ENCODE results near the gene RAB26. TPM values are rescaled to one million over a fixed set of nuclear protein-coding genes. Genes with fewer than 3 reads are reported as not detected.

Gene RAB26
- total and polyA plus RNA-seq, 2 experiments from 2014 or later = 4.1 to 8.7 TPM

DNA sequence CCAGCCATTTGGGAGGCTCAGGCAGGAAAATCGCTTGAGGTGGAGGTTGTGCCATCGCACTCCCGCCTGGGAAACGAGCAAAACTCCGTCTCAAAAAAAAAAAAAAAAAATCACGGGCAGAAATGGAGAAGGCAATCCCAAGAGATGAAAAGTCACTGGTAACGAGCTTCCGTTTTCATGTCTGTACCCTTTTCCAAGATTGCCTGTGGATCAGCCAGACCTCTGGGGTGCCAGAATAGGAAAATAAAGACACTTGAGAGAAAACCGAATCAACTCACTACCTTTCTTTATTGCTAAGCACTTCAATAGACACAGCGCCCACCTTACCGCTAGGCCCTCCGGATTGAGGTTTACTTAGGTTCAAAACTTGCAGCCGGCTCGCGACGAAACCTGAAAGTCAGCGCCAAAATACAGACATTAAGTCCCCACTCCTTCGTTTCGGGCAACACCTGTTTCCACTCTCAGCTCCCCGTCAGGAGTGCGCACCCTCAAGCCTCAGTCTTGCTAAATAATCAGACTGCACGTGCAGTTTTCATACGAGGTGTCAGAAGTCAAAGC lies 6.2 kb downstream of the RAB26 start (continued):
- no peak for TF ChIP-seq REST (IDR thresholded peaks at IDR 0.05; ENCODE audit: unreplicated experiment)
- no peak for TF ChIP-seq CREB1 (CRISPR knock-in tag; IDR thresholded peaks at IDR 0.05; ENCODE audit: low read depth)

GRCh38 chr16:2155091-2155950 lies 6.9 kb downstream of the RAB26 start, which contains the start of gene TRAF7:
Gene TRAF7 (plus strand): TSS chr16:2155782. CDS start chr16:2163921, 8,139 bp downstream.
- no peak within 1 kb of the TSS for H2AFZ ChIP-seq
- Mint-ChIP-seq H3K27ac (peak within 1 kb of the TSS; percentile 98), H3K4me1 (peaks cover 51% of the 10 kb centered on the region), H3K9me3 (peaks cover 21% of the 10 kb centered on the region), H3K27me3 (ENCODE audit: insufficient read depth, low read depth, poor library complexity) (peaks cover 59% of the 10 kb centered on the region), H3K4me3 (peak within 1 kb of the TSS; percentile 93), H3K36me3 (ENCODE audit: low read depth) (peaks cover 50% of the 10 kb centered on the region)
- ATAC-seq (peak; percentile 66), DNase-seq (ENCODE audit: low spot score) (peak; percentile 100)
- peak; percentile 100 for TF ChIP-seq POLR2AphosphoS5 (IDR thresholded peaks at IDR 0.05; ENCODE audit: low read depth)
- TF ChIP-seq ZNF331 (CRISPR knock-in tag; IDR thresholded peaks at IDR 0.05; ENCODE audit: low read depth) = no peak
- TF ChIP-seq NANOG (IDR thresholded peaks at IDR 0.05; ENCODE audit: borderline replicate concordance) = no peak
- peak; percentile 94; the same call in 1 of the 2 replicates for TF ChIP-seq ZNF114 (CRISPR knock-in tag; IDR thresholded peaks at IDR 0.05)
- TF ChIP-seq, protein P1, sequence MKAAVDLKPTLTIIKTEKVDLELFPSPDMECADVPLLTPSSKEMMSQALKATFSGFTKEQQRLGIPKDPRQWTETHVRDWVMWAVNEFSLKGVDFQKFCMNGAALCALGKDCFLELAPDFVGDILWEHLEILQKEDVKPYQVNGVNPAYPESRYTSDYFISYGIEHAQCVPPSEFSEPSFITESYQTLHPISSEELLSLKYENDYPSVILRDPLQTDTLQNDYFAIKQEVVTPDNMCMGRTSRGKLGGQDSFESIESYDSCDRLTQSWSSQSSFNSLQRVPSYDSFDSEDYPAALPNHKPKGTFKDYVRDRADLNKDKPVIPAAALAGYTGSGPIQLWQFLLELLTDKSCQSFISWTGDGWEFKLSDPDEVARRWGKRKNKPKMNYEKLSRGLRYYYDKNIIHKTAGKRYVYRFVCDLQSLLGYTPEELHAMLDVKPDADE (IDR thresholded peaks at IDR 0.05) = peak; percentile 94
- TF ChIP-seq REST (IDR thresholded peaks at IDR 0.05; ENCODE audit: unreplicated experiment) = peak; percentile 33
- peak; percentile 86 for TF ChIP-seq CREB1 (CRISPR knock-in tag; IDR thresholded peaks at IDR 0.05; ENCODE audit: low read depth)
- H3F3A ChIP-seq (replicated peaks; ENCODE audit: low read depth) = peaks cover 47% of the 10 kb centered on the region
- peaks cover 71% of the 10 kb centered on the region for H3K79me2 ChIP-seq (replicated peaks; ENCODE audit: insufficient read depth)
- peak within 1 kb of the TSS; percentile 95 for H3K27ac ChIP-seq (ENCODE audit: low read depth)
- peaks cover 21% of the 10 kb centered on the region; the same call in 1 of the 2 replicates for H3K36me3 ChIP-seq (ENCODE audit: insufficient read depth)
- no peaks in the 10 kb centered on the region for H3K27me3 ChIP-seq (ENCODE audit: insufficient read depth)
- H3K4me2 ChIP-seq = peak within 1 kb of the TSS; percentile 100
- H3K4me3 ChIP-seq = peak within 1 kb of the TSS; percentile 99
- peaks cover 42% of the 10 kb centered on the region for H3K4me1 ChIP-seq (ENCODE audit: insufficient read depth)
- H4K20me1 ChIP-seq (replicated peaks; ENCODE audit: insufficient read depth) = peaks cover 37% of the 10 kb centered on the region
- no peaks in the 10 kb centered on the region for H3K9me2 ChIP-seq (ENCODE audit: insufficient read depth)

Measured in GM23338 (cell line).